ENCODE measurements around the gene NFASC.

- TF ChIP-seq, protein P1, sequence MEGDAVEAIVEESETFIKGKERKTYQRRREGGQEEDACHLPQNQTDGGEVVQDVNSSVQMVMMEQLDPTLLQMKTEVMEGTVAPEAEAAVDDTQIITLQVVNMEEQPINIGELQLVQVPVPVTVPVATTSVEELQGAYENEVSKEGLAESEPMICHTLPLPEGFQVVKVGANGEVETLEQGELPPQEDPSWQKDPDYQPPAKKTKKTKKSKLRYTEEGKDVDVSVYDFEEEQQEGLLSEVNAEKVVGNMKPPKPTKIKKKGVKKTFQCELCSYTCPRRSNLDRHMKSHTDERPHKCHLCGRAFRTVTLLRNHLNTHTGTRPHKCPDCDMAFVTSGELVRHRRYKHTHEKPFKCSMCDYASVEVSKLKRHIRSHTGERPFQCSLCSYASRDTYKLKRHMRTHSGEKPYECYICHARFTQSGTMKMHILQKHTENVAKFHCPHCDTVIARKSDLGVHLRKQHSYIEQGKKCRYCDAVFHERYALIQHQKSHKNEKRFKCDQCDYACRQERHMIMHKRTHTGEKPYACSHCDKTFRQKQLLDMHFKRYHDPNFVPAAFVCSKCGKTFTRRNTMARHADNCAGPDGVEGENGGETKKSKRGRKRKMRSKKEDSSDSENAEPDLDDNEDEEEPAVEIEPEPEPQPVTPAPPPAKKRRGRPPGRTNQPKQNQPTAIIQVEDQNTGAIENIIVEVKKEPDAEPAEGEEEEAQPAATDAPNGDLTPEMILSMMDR (IDR thresholded peaks at IDR 0.05; ENCODE audit: insufficient read depth, low read length, poor library complexity, severe bottlenecking) = no peak
- no peak for TF ChIP-seq EZH2phosphoT487 (conservative IDR thresholded peaks at IDR 0.05; ENCODE audit: low read length)
Observed at GRCh38 chr1:205064301-205064700, 193.6 kb downstream of the NFASC start.

Measured in SU-DHL-6 (cell line).